AG10803 (cell line): ENCODE data around the gene ADAMTS14.
A peak's percentile ranks its signal among the peaks of the same experiment; 100 is the strongest.

ENCODE experiments used
- DNase-seq: peaks from one replicate; pipeline ENCODE4 v3.0.0; 2010; ENCODE audit warnings: low read depth
- H3K4me3 ChIP-seq: 2 replicates; pipeline ENCODE4 v1.5.1; 2011; ENCODE audit warnings: mild to moderate bottlenecking, low read length, control low read depth
- CTCF ChIP-seq: conservative IDR thresholded peaks from 2 replicates; pipeline ENCODE4 v1.5.1; 2011; ENCODE audit warnings: mild to moderate bottlenecking, low read length, control low read depth, inconsistent platforms

ADAMTS14 gene

GRCh38 chr10:70652761-70653657 lies 19.3 kb upstream of the ADAMTS14 start:
- TF ChIP-seq CTCF, result no peak
- DNase-seq, result peak; percentile 97
- no peak overlapping the region for H3K4me3 ChIP-seq

- H3K4me3 ChIP-seq, result no peak overlapping the region
- TF ChIP-seq CTCF, result no peak
- DNase-seq, result no peak
Observed at GRCh38 chr10:70655316-70655715, 17.0 kb upstream of the ADAMTS14 start.

- TF ChIP-seq CTCF, result no peak
- no peak overlapping the region for H3K4me3 ChIP-seq
- DNase-seq, result peak; percentile 98
Observed at GRCh38 chr10:70656489-70656888, 15.8 kb upstream of the ADAMTS14 start.

- TF ChIP-seq CTCF, result no peak
- no peak overlapping the region for H3K4me3 ChIP-seq
- DNase-seq, result no peak
Observed at GRCh38 chr10:70657041-70657440, 15.3 kb upstream of the ADAMTS14 start.

- no peak overlapping the region for H3K4me3 ChIP-seq
- DNase-seq, result no peak
- TF ChIP-seq CTCF, result no peak
Observed at GRCh38 chr10:70658582-70659136, 13.6 kb upstream of the ADAMTS14 start.

GRCh38 chr10:70659306-70659705 lies 13.0 kb upstream of the ADAMTS14 start:
- no peak for TF ChIP-seq CTCF
- DNase-seq, result no peak
- no peak overlapping the region for H3K4me3 ChIP-seq

GRCh38 chr10:70660722-70661121 lies 11.6 kb upstream of the ADAMTS14 start:
- no peak overlapping the region for H3K4me3 ChIP-seq
- DNase-seq, result no peak
- TF ChIP-seq CTCF, result no peak
